H9 (cell line): ENCODE data around the gene ERVW-1. TPM values are rescaled to one million over a fixed set of nuclear protein-coding genes. Genes with fewer than 3 reads are reported as not detected.

Source experiments
- DNase-seq: peaks from one replicate; pipeline ENCODE4 v3.0.0-alpha.2; 2017
- H2AFZ ChIP-seq: one replicate; pipeline ENCODE4 v1.6.1; 2013; ENCODE audit warnings: mild to moderate bottlenecking, low read length, control low read depth, moderate library complexity
- H2AK5ac ChIP-seq: 2 replicates; pipeline ENCODE4 v1.6.1; 2013; ENCODE audit warnings: low read length, control low read depth, mixed read lengths; ENCODE audit not compliant: insufficient read length
- H2BK120ac ChIP-seq: one replicate; pipeline ENCODE4 v1.6.1; 2013; ENCODE audit warnings: low read depth, mild to moderate bottlenecking, low read length, control low read depth, inconsistent platforms; ENCODE audit not compliant: poor library complexity, severe bottlenecking
- H2BK12ac ChIP-seq: 2 replicates; pipeline ENCODE4 v1.6.1; 2013; ENCODE audit warnings: low read length, control low read depth, mixed read lengths, low read depth; ENCODE audit not compliant: insufficient read length
- H2BK15ac ChIP-seq: 2 replicates; pipeline ENCODE4 v1.6.1; 2013; ENCODE audit warnings: low read depth, low read length, control low read depth
- H2BK20ac ChIP-seq: one replicate; pipeline ENCODE4 v1.6.1; 2013; ENCODE audit warnings: low read depth, mild to moderate bottlenecking, low read length, control low read depth, inconsistent platforms; ENCODE audit not compliant: poor library complexity, severe bottlenecking
- H2BK5ac ChIP-seq: 2 replicates; pipeline ENCODE4 v1.6.1; 2013; ENCODE audit warnings: low read length, control low read depth, mixed read lengths; ENCODE audit not compliant: insufficient read length
- H3K14ac ChIP-seq: 2 replicates; pipeline ENCODE4 v1.6.1; 2013; ENCODE audit warnings: low read length, control low read depth; ENCODE audit not compliant: insufficient read depth
- H3K18ac ChIP-seq: 2 replicates; pipeline ENCODE4 v1.6.1; 2013; ENCODE audit warnings: low read depth, mild to moderate bottlenecking, mixed read lengths, low read length, control low read depth; ENCODE audit not compliant: insufficient read length
- H3K23ac ChIP-seq: 2 replicates; pipeline ENCODE4 v1.6.1; 2013; ENCODE audit warnings: low read length, control low read depth, mixed read lengths, low read depth; ENCODE audit not compliant: insufficient read length
- H3K23me2 ChIP-seq: 2 replicates; pipeline ENCODE4 v1.6.1; 2013; ENCODE audit warnings: low read depth, mild to moderate bottlenecking, mixed read lengths, low read length, control low read depth; ENCODE audit not compliant: insufficient read length, poor library complexity, severe bottlenecking
- H3K27ac ChIP-seq: 2 replicates; pipeline ENCODE4 v1.5.1; 2013; ENCODE audit warnings: low read length, control low read depth, mixed read lengths, low read depth; ENCODE audit not compliant: insufficient read length
- H3K27me3 ChIP-seq: 2 replicates; pipeline ENCODE4 v1.6.1; 2013; ENCODE audit warnings: low read length, control low read depth, inconsistent platforms; ENCODE audit not compliant: insufficient read depth
- H3K4ac ChIP-seq: 2 replicates; pipeline ENCODE4 v1.6.1; 2013; ENCODE audit warnings: low read depth, mild to moderate bottlenecking, control low read depth, inconsistent platforms, low read length, moderate library complexity
- H3K4me1 ChIP-seq: 2 replicates; pipeline ENCODE4 v1.6.1; 2013; ENCODE audit warnings: low read length, control low read depth, inconsistent platforms; ENCODE audit not compliant: insufficient read depth
- H3K4me2 ChIP-seq: 2 replicates; pipeline ENCODE4 v1.6.1; 2013; ENCODE audit warnings: low read length, control low read depth, mixed read lengths; ENCODE audit not compliant: insufficient read length, insufficient read depth
- H3K56ac ChIP-seq: 2 replicates; pipeline ENCODE4 v1.6.1; 2013; ENCODE audit warnings: low read depth, mild to moderate bottlenecking, mixed read lengths, low read length, control low read depth; ENCODE audit not compliant: insufficient read length
- H3K79me1 ChIP-seq: 2 replicates; pipeline ENCODE4 v1.6.1; 2013; ENCODE audit warnings: low read depth, mild to moderate bottlenecking, moderate library complexity, low read length, control low read depth, inconsistent platforms; ENCODE audit not compliant: insufficient read depth, poor library complexity, severe bottlenecking
- H3K79me2 ChIP-seq: 2 replicates; pipeline ENCODE4 v1.6.1; 2013; ENCODE audit warnings: low read length, control low read depth, inconsistent platforms; ENCODE audit not compliant: insufficient read depth
- H3K9ac ChIP-seq: 2 replicates; pipeline ENCODE4 v1.6.1; 2013; ENCODE audit warnings: low read length, control low read depth, mixed read lengths; ENCODE audit not compliant: insufficient read length; ENCODE audit errors: extremely low read depth
- H3K9me3 ChIP-seq: one replicate; pipeline ENCODE4 v1.6.1; 2013; ENCODE audit warnings: low read depth, low read length, inconsistent platforms; ENCODE audit not compliant: control insufficient read depth
- H3T11ph ChIP-seq: one replicate; pipeline ENCODE4 v1.6.1; 2013; ENCODE audit warnings: mild to moderate bottlenecking, low read length, control low read depth, inconsistent platforms
- H4K20me1 ChIP-seq: one replicate; pipeline ENCODE4 v1.6.1; 2013; ENCODE audit not compliant: control insufficient read depth, insufficient read length, insufficient read depth
- H4K5ac ChIP-seq: 2 replicates; pipeline ENCODE4 v1.6.1; 2013; ENCODE audit warnings: low read depth, mild to moderate bottlenecking, mixed read lengths, low read length, control low read depth; ENCODE audit not compliant: insufficient read length
- H4K8ac ChIP-seq: replicated peaks from 2 replicates; pipeline ENCODE4 v1.6.1; 2013; ENCODE audit warnings: low read length, control low read depth, mixed read lengths, low read depth; ENCODE audit not compliant: insufficient read length
- H4K91ac ChIP-seq: 2 replicates; pipeline ENCODE4 v1.6.1; 2013; ENCODE audit warnings: low read depth, mild to moderate bottlenecking, moderate library complexity, mixed read lengths, low read length, control low read depth; ENCODE audit not compliant: insufficient read length
- H3K27ac Mint-ChIP-seq, 3 experiments: 2 replicates in 2 of 3; 3 replicates in 1 of 3; pipeline ENCODE4 v1.8.0; 2020 to 2021; ENCODE audit warnings: mixed read lengths in 3 of 3, mild to moderate bottlenecking in 1 of 3, moderate library complexity in 1 of 3
- H3K27me3 Mint-ChIP-seq: 2 replicates; pipeline ENCODE4 v1.8.0; 2021; ENCODE audit warnings: low read depth, mild to moderate bottlenecking, moderate library complexity, mixed read lengths
- H3K36me3 Mint-ChIP-seq, 3 experiments: 2 replicates in 2 of 3; 3 replicates in 1 of 3; pipeline ENCODE4 v1.8.0; 2020 to 2021; ENCODE audit warnings: low read depth in 3 of 3, mixed read lengths in 3 of 3; ENCODE audit not compliant: insufficient read depth in 1 of 3
- H3K4me1 Mint-ChIP-seq, 2 experiments: 2 replicates each; pipeline ENCODE4 v1.8.0; 2020; ENCODE audit warnings: mixed read lengths in 2 of 2
- H3K4me3 Mint-ChIP-seq, 2 experiments: 2 replicates in 1 of 2; 3 replicates in 1 of 2; pipeline ENCODE4 v1.8.0; 2020 to 2021; ENCODE audit warnings: mild to moderate bottlenecking in 2 of 2, mixed read lengths in 2 of 2, moderate library complexity in 1 of 2
- H3K9me3 Mint-ChIP-seq, 2 experiments: 2 replicates in 1 of 2; 3 replicates in 1 of 2; pipeline ENCODE4 v1.8.0; 2020; ENCODE audit warnings: mild to moderate bottlenecking in 2 of 2, mixed read lengths in 2 of 2, moderate library complexity in 1 of 2
- WGBS: extraction: QIAGEN DNeasy Blood & Tissue Kit; methylation state at CpG from one replicate; pipeline ENCODE4 v1.1.7; 2013; ENCODE audit warnings: missing lambda C conversion rate, low lambda C conversion rate, mixed read lengths; ENCODE audit not compliant: insufficient read length; ENCODE audit errors: extremely low coverage; 5-methylcytosine and 5-hydroxymethylcytosine counted together
- total RNA-seq: library from RNA; stranded (reverse); gene quantifications from 2 replicates; pipeline ENCODE4 v1.2.1, GENCODE V29; 2021
- TF ChIP-seq, protein P1 (sequence below): fragments of 200-600 bp; sonication (generic); conservative IDR thresholded peaks from 3 replicates; pipeline ENCODE4 v1.8.0; 2021; ENCODE audit warnings: antibody characterized with exemption, mild to moderate bottlenecking

ERVW-1 gene
- total RNA-seq, 1 experiment from 2014 or later, result not detected

DNA sequence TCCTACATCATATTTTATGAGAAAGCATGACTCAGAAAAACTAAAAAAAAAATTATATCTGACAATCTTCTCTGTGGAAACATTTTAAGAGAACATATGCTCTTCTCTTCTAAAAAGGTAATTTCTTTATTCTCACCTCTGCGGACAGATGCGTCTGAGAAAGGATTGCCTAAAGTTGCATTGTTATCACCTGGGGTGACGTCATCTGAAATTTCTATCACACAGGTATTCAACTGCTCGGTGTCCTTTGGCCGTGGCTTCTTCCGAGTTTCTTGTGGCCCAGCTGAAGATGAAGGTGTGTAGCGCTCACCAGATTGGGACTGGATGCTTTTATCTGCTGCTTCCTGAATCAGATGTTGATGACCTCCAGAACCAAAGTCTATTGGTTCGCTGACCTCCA, 44.7 kb downstream of the ERVW-1 start:
- no peak overlapping the region for H3K4ac ChIP-seq
- H3K79me2 ChIP-seq, result no peaks in the 10 kb centered on the region
- H3K9me3 Mint-ChIP-seq, result peaks cover 0 to 2% of the 10 kb centered on the region in 2 experiments; a peak in 3 of 5 replicates
- TF ChIP-seq, protein P1, sequence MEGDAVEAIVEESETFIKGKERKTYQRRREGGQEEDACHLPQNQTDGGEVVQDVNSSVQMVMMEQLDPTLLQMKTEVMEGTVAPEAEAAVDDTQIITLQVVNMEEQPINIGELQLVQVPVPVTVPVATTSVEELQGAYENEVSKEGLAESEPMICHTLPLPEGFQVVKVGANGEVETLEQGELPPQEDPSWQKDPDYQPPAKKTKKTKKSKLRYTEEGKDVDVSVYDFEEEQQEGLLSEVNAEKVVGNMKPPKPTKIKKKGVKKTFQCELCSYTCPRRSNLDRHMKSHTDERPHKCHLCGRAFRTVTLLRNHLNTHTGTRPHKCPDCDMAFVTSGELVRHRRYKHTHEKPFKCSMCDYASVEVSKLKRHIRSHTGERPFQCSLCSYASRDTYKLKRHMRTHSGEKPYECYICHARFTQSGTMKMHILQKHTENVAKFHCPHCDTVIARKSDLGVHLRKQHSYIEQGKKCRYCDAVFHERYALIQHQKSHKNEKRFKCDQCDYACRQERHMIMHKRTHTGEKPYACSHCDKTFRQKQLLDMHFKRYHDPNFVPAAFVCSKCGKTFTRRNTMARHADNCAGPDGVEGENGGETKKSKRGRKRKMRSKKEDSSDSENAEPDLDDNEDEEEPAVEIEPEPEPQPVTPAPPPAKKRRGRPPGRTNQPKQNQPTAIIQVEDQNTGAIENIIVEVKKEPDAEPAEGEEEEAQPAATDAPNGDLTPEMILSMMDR, result no peak
- no peaks in the 10 kb centered on the region for H3K27me3 ChIP-seq
- H3K56ac ChIP-seq, result no peak overlapping the region
- H2BK20ac ChIP-seq, result no peak overlapping the region
- no peak overlapping the region for H2BK120ac ChIP-seq
- H3K27ac ChIP-seq, result no peak overlapping the region
- H3K23ac ChIP-seq, result no peak overlapping the region
- no peak for DNase-seq
- H3K36me3 Mint-ChIP-seq, result peaks cover 0 to under 1% (median 0%) of the 10 kb centered on the region in 3 experiments; a peak in 2 of 7 replicates
- no peak overlapping the region for H3K14ac ChIP-seq
- H2BK15ac ChIP-seq, result no peak overlapping the region
- H3K79me1 ChIP-seq, result no peaks in the 10 kb centered on the region
- no CpG with 5 or more reads among the region's 8 CpGs for WGBS
- no peak overlapping the region for H3T11ph ChIP-seq
- no peaks in the 10 kb centered on the region for H3K9me3 ChIP-seq
- no peak overlapping the region for H3K9ac ChIP-seq
- H3K27ac Mint-ChIP-seq, result no peak overlapping the region
- no peak overlapping the region for H3K4me3 Mint-ChIP-seq
- no peak overlapping the region for H4K5ac ChIP-seq
- H3K18ac ChIP-seq, result no peak overlapping the region
- H2AK5ac ChIP-seq, result no peak overlapping the region
- H2BK5ac ChIP-seq, result no peak overlapping the region
- H3K4me1 ChIP-seq, result peaks cover 6% of the 10 kb centered on the region; the same call in 1 of the 2 replicates
- no peaks in the 10 kb centered on the region for H4K20me1 ChIP-seq
- H2BK12ac ChIP-seq, result no peak overlapping the region
- no peak overlapping the region for H3K4me2 ChIP-seq
- H3K23me2 ChIP-seq, result no peaks in the 10 kb centered on the region
- no peak overlapping the region for H2AFZ ChIP-seq
- no peaks in the 10 kb centered on the region; the same call in 1 of the 2 replicates for H3K27me3 Mint-ChIP-seq
- no peak overlapping the region for H4K91ac ChIP-seq
- peaks cover 16 to 17% of the 10 kb centered on the region in 2 experiments for H3K4me1 Mint-ChIP-seq
- H4K8ac ChIP-seq, result no peak overlapping the region
